ENCODE results near the gene PRDM16. TPM values are rescaled to one million over a fixed set of nuclear protein-coding genes. Genes with fewer than 3 reads are reported as not detected.

Gene PRDM16
- total RNA-seq, 1 experiment from 2014 or later, result 0.17 TPM

- no peak for DNase-seq
- Histone ChIP-seq H2BK5ac (ENCODE audit: insufficient read length, low read length) (no peak overlapping the region), H3T11ph (ENCODE audit: low read length) (no peak overlapping the region), H3K18ac (ENCODE audit: insufficient read length, low read depth, low read length) (no peak overlapping the region), H2BK120ac (ENCODE audit: low read depth, low read length, poor library complexity, severe bottlenecking) (no peak overlapping the region), H4K5ac (ENCODE audit: insufficient read length, low read depth, low read length) (no peak overlapping the region), H4K8ac (replicated peaks; ENCODE audit: insufficient read length, low read depth, low read length) (no peak overlapping the region), H2AFZ (ENCODE audit: low read length) (no peak overlapping the region), H3K14ac (ENCODE audit: insufficient read depth, low read length) (no peak overlapping the region), H3K23me2 (ENCODE audit: insufficient read length, low read depth, low read length, poor library complexity, severe bottlenecking) (no peaks in the 10 kb centered on the region), H3K4me1 (ENCODE audit: insufficient read depth, low read length) (no peaks in the 10 kb centered on the region), H2BK12ac (ENCODE audit: insufficient read length, low read depth, low read length) (no peak overlapping the region), H3K4me2 (ENCODE audit: insufficient read depth, insufficient read length, low read length) (no peak overlapping the region), H3K9me3 (ENCODE audit: control insufficient read depth, low read depth, low read length) (no peaks in the 10 kb centered on the region), H3K56ac (ENCODE audit: insufficient read length, low read depth, low read length) (no peak overlapping the region), H3K4ac (ENCODE audit: low read depth, low read length) (no peak overlapping the region), H3K27me3 (ENCODE audit: insufficient read depth, low read length) (no peaks in the 10 kb centered on the region), H2BK15ac (ENCODE audit: low read depth, low read length) (no peak overlapping the region), H2BK20ac (ENCODE audit: low read depth, low read length, poor library complexity, severe bottlenecking) (no peak overlapping the region), H3K27ac (ENCODE audit: insufficient read length, low read depth, low read length) (no peak overlapping the region), H3K23ac (ENCODE audit: insufficient read length, low read depth, low read length) (no peak overlapping the region), H3K79me2 (ENCODE audit: insufficient read depth, low read length) (no peaks in the 10 kb centered on the region), H4K20me1 (ENCODE audit: control insufficient read depth, insufficient read depth, insufficient read length) (no peaks in the 10 kb centered on the region), H4K91ac (ENCODE audit: insufficient read length, low read depth, low read length) (no peak overlapping the region), H3K79me1 (ENCODE audit: insufficient read depth, low read depth, low read length, poor library complexity, severe bottlenecking) (no peaks in the 10 kb centered on the region), H2AK5ac (ENCODE audit: insufficient read length, low read length) (no peak overlapping the region), H3K9ac (ENCODE audit: extremely low read depth, insufficient read length, low read length) (no peak overlapping the region)
- H3K4me3 Mint-ChIP-seq, result no peak overlapping the region
- WGBS (ENCODE audit: extremely low coverage, insufficient read length, low lambda C conversion rate), result no CpG with 5 or more reads among the region's 27 CpGs
- no peaks in the 10 kb centered on the region for H3K9me3 Mint-ChIP-seq
- no peaks in the 10 kb centered on the region; the same call in 1 of the 2 replicates for H3K27me3 Mint-ChIP-seq (ENCODE audit: low read depth)
- no peaks in the 10 kb centered on the region for H3K4me1 Mint-ChIP-seq
- TF ChIP-seq CTCF (conservative IDR thresholded peaks at IDR 0.05), result no peak
- no peaks in the 10 kb centered on the region for H3K36me3 Mint-ChIP-seq (ENCODE audit: insufficient read depth in 1 of 3, low read depth in 3 of 3)
- peak overlapping the region in 1 of 3 experiments; percentile 44; a peak in 1 of 7 replicates for H3K27ac Mint-ChIP-seq
Measured at GRCh38 chr1:3162322-3162882, 93.4 kb downstream of the PRDM16 start.

All from H9 (cell line).